Measurements from ENCODE around the gene PRKACG.
"Not testable (repeated sequence)": the region's sequence is repeated elsewhere in the genome, so short reads cannot be mapped to it uniquely, and the experiment has no call there.

The PRKACG gene

DNA sequence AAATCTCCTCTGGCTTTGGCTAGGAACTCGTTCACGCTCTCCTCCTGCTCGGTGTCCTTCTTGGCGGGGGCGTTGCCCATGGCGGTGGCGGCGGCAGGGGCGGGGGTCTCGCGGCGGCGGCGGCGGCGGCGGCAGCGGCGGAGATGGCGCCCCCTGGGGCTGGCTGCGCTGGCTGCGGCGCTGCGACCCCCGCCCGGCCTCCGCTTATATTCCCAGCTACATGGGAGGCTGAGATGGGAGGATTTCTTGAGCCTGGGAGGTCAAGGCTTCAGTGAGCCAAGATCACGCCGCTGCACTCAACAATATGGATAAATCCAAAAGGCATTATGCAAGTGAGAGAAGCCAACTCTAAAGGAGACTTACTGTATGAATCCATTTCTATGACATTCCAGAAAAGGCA is at the start of gene PRKACG:
TSS of gene PRKACG (minus strand) at position 101 of the 400 bp plus-strand sequence. CDS start at position 80, 21 bp downstream.
- DNase-seq (ENCODE audit: low read depth), result no peak
- H3K4me3 ChIP-seq (ENCODE audit: low read depth, low read length), result no peak within 1 kb of the TSS
- TF ChIP-seq, protein P1, sequence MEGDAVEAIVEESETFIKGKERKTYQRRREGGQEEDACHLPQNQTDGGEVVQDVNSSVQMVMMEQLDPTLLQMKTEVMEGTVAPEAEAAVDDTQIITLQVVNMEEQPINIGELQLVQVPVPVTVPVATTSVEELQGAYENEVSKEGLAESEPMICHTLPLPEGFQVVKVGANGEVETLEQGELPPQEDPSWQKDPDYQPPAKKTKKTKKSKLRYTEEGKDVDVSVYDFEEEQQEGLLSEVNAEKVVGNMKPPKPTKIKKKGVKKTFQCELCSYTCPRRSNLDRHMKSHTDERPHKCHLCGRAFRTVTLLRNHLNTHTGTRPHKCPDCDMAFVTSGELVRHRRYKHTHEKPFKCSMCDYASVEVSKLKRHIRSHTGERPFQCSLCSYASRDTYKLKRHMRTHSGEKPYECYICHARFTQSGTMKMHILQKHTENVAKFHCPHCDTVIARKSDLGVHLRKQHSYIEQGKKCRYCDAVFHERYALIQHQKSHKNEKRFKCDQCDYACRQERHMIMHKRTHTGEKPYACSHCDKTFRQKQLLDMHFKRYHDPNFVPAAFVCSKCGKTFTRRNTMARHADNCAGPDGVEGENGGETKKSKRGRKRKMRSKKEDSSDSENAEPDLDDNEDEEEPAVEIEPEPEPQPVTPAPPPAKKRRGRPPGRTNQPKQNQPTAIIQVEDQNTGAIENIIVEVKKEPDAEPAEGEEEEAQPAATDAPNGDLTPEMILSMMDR (IDR thresholded peaks at IDR 0.05; ENCODE audit: control insufficient read depth, extremely low read depth, insufficient read depth), result no peak

DNA sequence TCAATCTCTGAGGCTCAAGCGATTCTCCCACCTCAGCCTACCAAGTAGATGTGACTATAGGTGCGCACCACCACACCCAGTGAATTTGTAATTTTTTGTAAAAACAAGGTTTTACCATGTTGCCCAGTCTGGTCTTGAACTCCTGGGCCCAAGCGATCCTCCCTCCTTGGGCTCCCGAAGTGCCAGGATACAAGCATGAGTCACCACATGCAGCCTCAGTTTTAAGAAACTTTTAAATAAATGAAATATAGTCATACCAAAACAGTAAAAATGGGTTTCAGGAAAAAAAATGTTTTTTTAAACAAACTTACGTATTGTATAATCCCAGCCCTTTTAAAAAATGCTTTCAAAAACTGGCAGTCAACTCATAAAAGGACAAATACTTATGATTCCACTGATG is 48.3 kb upstream of the PRKACG start:
- no peak overlapping the region for H3K4me3 ChIP-seq (ENCODE audit: low read depth, low read length)
- TF ChIP-seq, protein P1 (IDR thresholded peaks at IDR 0.05; ENCODE audit: control insufficient read depth, extremely low read depth, insufficient read depth), result no peak
- no peak for DNase-seq (ENCODE audit: low read depth)

DNA sequence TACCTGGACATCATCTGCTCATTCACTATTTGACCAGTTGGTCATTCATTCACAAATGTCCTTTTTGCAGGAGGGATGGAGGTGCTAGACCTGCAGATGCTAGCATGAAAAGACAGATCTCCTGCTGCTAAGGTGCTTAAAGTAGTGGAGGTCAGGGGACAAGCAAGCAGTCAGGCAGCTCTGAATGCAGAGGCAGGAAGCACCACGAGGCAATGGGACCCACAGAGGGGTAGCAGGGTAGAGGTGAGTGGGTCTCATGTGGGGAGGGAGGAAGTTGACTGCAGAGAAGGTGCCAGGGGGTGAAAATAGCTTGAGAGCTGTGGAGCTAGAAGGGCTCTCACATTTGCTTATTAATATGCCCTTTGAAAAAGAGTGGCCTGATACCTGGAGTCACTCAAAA is 46.9 kb upstream of the PRKACG start:
- DNase-seq (ENCODE audit: low read depth), result no peak
- TF ChIP-seq, protein P1 (IDR thresholded peaks at IDR 0.05; ENCODE audit: control insufficient read depth, extremely low read depth, insufficient read depth), result no peak
- H3K4me3 ChIP-seq (ENCODE audit: low read depth, low read length), result no peak overlapping the region

DNA sequence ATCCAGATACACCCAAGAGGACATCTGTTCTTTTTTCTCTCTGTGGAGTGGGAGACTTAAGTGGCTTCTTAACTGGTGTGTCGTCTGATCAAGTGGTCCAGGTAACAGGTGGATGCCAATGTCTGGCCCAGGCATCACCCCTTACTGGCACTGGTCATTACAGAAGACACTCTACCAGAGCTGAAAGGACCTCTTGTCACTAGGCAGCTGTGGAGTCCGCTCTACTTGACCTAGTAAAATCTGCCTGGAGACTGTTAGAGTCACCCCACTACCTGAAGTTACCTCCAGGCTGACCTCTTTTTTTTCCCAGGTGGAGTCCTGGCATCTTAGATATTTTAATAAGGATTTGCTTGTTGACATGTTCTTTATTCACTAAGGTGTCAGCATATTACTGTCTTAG is 44.2 kb upstream of the PRKACG start:
- TF ChIP-seq, protein P1 (IDR thresholded peaks at IDR 0.05; ENCODE audit: control insufficient read depth, extremely low read depth, insufficient read depth), result no peak
- no peak for DNase-seq (ENCODE audit: low read depth)
- no peak overlapping the region for H3K4me3 ChIP-seq (ENCODE audit: low read depth, low read length)

DNA sequence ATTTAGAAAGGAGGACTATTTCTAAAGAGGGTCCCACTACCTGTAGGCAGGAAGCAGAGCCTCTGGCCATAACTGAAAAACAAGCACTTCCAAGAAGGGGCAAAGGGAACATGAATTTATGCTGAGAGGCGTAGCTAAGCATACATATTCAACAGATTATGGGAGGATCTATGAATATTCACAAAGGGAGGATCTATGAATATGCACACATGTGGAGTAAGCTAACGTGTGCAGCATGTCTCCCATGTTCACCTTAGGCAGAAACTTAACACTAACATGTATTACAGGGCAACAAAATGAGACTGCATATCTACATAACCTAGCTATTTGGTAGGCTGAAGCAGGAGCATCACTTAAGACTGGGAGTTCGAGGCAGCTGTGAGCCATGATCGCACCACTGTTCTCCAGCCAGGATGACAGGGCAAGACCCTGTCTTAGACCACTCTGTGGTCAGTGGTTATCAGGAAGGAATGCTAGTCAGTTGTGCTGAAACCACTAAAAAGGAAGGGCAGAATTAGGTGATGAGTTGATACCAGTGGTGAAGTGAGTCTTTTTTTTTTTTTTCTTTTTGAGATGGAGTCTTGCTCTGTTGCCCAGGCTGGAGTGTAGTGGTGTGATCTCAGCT is 42.4 kb upstream of the PRKACG start:
- TF ChIP-seq, protein P1 (IDR thresholded peaks at IDR 0.05; ENCODE audit: control insufficient read depth, extremely low read depth, insufficient read depth), result no peak
- DNase-seq (ENCODE audit: low read depth), result no peak
- no peak overlapping the region for H3K4me3 ChIP-seq (ENCODE audit: low read depth, low read length)

DNA sequence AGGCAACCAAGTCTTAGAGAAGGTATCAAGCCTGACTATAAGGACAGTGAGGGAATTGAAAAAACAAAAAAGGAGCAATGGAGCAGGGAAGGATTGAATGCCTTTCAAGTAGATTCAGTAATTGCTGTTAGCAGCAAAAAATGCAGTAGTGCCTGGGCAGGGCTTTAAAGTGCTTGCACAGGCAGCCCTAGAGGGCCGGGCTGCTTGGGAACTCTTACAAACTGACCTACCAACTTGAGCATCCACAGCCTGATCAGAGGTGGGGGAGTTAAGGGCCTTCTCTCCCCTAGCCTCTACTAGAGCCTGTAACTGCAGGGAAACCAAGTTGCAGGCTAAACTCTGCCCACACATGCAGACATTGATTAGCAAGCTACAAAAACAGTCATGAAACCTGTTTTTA is 41.1 kb upstream of the PRKACG start:
- DNase-seq (ENCODE audit: low read depth), result no peak
- no peak overlapping the region for H3K4me3 ChIP-seq (ENCODE audit: low read depth, low read length)
- TF ChIP-seq, protein P1 (IDR thresholded peaks at IDR 0.05; ENCODE audit: control insufficient read depth, extremely low read depth, insufficient read depth), result no peak

DNA sequence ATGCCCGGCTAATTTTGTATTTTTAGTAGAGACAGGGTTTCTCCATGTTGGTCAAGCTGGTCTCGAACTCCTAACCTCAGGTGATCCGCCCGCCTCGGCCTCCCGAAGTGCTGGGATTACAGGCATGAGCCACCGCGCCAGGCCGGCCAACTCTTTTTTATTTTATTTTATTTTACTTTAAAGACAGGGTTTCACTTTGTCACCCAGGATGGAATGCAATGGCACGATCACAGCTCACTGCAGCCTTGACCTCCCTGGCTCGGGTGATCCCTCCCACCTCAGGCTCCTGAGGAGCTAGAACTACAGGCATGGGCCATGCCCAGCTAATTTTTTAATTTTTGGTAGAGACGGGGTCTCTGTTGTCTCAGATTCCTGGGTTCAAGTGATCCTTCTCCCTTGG is 37.0 kb upstream of the PRKACG start:
- DNase-seq (ENCODE audit: low read depth); H3K4me3 ChIP-seq (ENCODE audit: low read depth, low read length): not testable (repeated sequence)
